HL-60 (cell line): ENCODE results near the gene SETMAR.

Experiments used
- DNase-seq, 2 experiments: peaks; one replicate each; pipeline ENCODE4 v3.0.0-alpha.2; 2010 to 2020; ENCODE audit warnings: low read depth in 1 of 2, low spot score in 1 of 2
- H3K27ac ChIP-seq: fragments of 250-450 bp; sonication (Bioruptor Pico); replicated peaks from 2 replicates; pipeline ENCODE4 v1.5.1; 2020; ENCODE audit warnings: mild to moderate bottlenecking, moderate library complexity
- H3K27me3 ChIP-seq: fragments of 250-450 bp; sonication (Bioruptor Pico); 2 replicates; pipeline ENCODE4 v1.5.1; 2021; ENCODE audit warnings: mild to moderate bottlenecking, moderate library complexity; ENCODE audit not compliant: insufficient read depth, poor library complexity, severe bottlenecking
- H3K4me3 ChIP-seq: replicated peaks from 2 replicates; pipeline ENCODE4 v1.5.1; 2011; ENCODE audit warnings: mild to moderate bottlenecking, control low read depth, low read length; ENCODE audit not compliant: insufficient read depth
- CTCF ChIP-seq: IDR thresholded peaks from one replicate; pipeline ENCODE4 v1.5.1; 2011; ENCODE audit warnings: low read length, control low read depth, inconsistent platforms; ENCODE audit not compliant: insufficient read depth
- GABPA ChIP-seq: IDR thresholded peaks from 2 replicates; pipeline ENCODE4 v1.6.1; 2012; ENCODE audit warnings: low read depth
- POLR2AphosphoS5 ChIP-seq: IDR thresholded peaks from 2 replicates; pipeline ENCODE4 v1.6.1; 2012; ENCODE audit warnings: low read depth
- REST ChIP-seq: IDR thresholded peaks from 2 replicates; pipeline ENCODE4 v1.6.1; 2012; ENCODE audit warnings: low read depth; ENCODE audit not compliant: insufficient replicate concordance
- SPI1 ChIP-seq: IDR thresholded peaks from 2 replicates; pipeline ENCODE4 v1.6.1; 2012; ENCODE audit warnings: low read depth, mild to moderate bottlenecking, borderline replicate concordance

Gene SETMAR

GRCh38 chr3:4351164-4351855 lies 48.1 kb downstream of the SETMAR start:
- peak; percentile 5 to 14 for DNase-seq
- Histone ChIP-seq H3K4me3 (no peak overlapping the region), H3K27ac (peak overlapping the region; percentile 21; the same call in 1 of the 2 replicates), H3K27me3 (no peaks in the 10 kb centered on the region)
- TF ChIP-seq GABPA: no peak
- no peak for TF ChIP-seq POLR2AphosphoS5
- no peak for TF ChIP-seq SPI1
- TF ChIP-seq CTCF: no peak
- no peak for TF ChIP-seq REST

DNA sequence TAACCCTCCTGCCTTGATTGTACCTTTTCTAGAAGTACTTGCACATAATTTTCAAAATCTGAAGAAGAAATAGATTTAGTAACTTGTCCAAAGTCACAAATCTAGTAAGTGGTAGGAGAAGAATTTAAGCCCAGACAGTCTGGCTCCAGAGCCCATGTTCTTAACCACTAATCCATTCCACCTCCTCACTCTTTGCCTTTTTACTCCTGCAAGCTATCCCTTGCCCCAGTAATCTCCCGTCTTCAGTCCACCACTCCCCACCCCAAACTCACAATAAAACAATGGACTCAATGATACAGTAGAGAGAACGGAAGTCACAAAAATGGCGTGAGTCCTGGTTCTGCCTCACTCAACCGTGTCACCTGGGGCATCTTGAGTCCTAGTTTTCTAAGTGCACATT lies 48.7 kb downstream of the SETMAR start:
- TF ChIP-seq POLR2AphosphoS5: no peak
- no peak for TF ChIP-seq REST
- TF ChIP-seq GABPA: no peak
- no peak for TF ChIP-seq CTCF
- no peak for TF ChIP-seq SPI1
- Histone ChIP-seq H3K27ac (no peak overlapping the region), H3K4me3 (no peak overlapping the region), H3K27me3 (no peaks in the 10 kb centered on the region)
- DNase-seq: no peak

DNA sequence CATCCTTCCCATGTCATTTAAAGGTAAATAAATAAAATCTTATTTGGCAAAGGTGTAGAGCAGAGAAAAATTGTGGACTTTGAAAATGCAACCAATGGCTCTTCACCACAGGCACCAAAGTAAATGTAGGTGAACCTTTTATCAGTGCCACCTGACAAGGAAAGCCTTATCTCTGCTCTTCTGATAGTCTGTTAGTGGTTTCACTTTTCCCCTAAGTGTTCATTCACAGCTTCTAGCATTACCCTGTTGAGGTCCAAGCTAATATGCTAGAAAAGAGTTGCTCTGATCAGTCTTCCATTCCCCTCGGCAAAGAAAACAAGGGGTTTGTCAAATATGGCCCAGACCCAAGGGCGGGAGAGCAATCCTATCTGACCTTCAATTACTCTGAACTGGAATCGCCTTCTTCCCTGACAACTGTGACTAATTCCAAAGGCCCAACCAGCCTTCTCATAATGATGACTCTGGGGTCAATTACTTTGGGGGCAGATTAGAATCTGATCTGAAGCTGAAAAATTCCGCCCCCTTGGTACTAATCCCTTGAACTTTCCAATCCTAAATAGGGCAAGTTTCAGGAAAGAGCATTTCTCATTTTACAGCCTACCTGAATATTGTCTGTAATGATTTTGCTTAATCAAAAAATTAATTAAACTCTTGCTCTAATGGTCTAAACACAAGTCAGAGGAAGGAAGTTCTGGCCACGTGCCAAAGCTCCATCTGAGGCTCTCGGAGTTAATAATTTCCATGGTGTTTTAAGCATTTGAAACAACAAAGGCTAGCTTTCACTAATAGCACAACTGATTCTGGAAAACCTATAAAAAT lies 52.4 kb downstream of the SETMAR start:
- no peaks in the 10 kb centered on the region for H3K27me3 ChIP-seq
- H3K27ac ChIP-seq: no peak overlapping the region
- no peak overlapping the region for H3K4me3 ChIP-seq
- DNase-seq: no peak
- TF ChIP-seq GABPA (no peak), SPI1 (no peak), REST (no peak), POLR2AphosphoS5 (no peak), CTCF (no peak)
